H9 (cell line): ENCODE measurements around the gene YJU2. TPM values are rescaled to one million over a fixed set of nuclear protein-coding genes. Genes with fewer than 3 reads are reported as not detected.

ENCODE experiments used
- DNase-seq: peaks from one replicate; pipeline ENCODE4 v3.0.0-alpha.2; 2017
- H2AFZ ChIP-seq: one replicate; pipeline ENCODE4 v1.6.1; 2013; ENCODE audit warnings: mild to moderate bottlenecking, low read length, control low read depth, moderate library complexity
- H2AK5ac ChIP-seq: 2 replicates; pipeline ENCODE4 v1.6.1; 2013; ENCODE audit warnings: low read length, control low read depth, mixed read lengths; ENCODE audit not compliant: insufficient read length
- H2BK120ac ChIP-seq: one replicate; pipeline ENCODE4 v1.6.1; 2013; ENCODE audit warnings: low read depth, mild to moderate bottlenecking, low read length, control low read depth, inconsistent platforms; ENCODE audit not compliant: poor library complexity, severe bottlenecking
- H2BK12ac ChIP-seq: 2 replicates; pipeline ENCODE4 v1.6.1; 2013; ENCODE audit warnings: low read length, control low read depth, mixed read lengths, low read depth; ENCODE audit not compliant: insufficient read length
- H2BK15ac ChIP-seq: 2 replicates; pipeline ENCODE4 v1.6.1; 2013; ENCODE audit warnings: low read depth, low read length, control low read depth
- H2BK20ac ChIP-seq: one replicate; pipeline ENCODE4 v1.6.1; 2013; ENCODE audit warnings: low read depth, mild to moderate bottlenecking, low read length, control low read depth, inconsistent platforms; ENCODE audit not compliant: poor library complexity, severe bottlenecking
- H2BK5ac ChIP-seq: 2 replicates; pipeline ENCODE4 v1.6.1; 2013; ENCODE audit warnings: low read length, control low read depth, mixed read lengths; ENCODE audit not compliant: insufficient read length
- H3K14ac ChIP-seq: 2 replicates; pipeline ENCODE4 v1.6.1; 2013; ENCODE audit warnings: low read length, control low read depth; ENCODE audit not compliant: insufficient read depth
- H3K18ac ChIP-seq: 2 replicates; pipeline ENCODE4 v1.6.1; 2013; ENCODE audit warnings: low read depth, mild to moderate bottlenecking, mixed read lengths, low read length, control low read depth; ENCODE audit not compliant: insufficient read length
- H3K23ac ChIP-seq: 2 replicates; pipeline ENCODE4 v1.6.1; 2013; ENCODE audit warnings: low read length, control low read depth, mixed read lengths, low read depth; ENCODE audit not compliant: insufficient read length
- H3K23me2 ChIP-seq: 2 replicates; pipeline ENCODE4 v1.6.1; 2013; ENCODE audit warnings: low read depth, mild to moderate bottlenecking, mixed read lengths, low read length, control low read depth; ENCODE audit not compliant: insufficient read length, poor library complexity, severe bottlenecking
- H3K27ac ChIP-seq: 2 replicates; pipeline ENCODE4 v1.5.1; 2013; ENCODE audit warnings: low read length, control low read depth, mixed read lengths, low read depth; ENCODE audit not compliant: insufficient read length
- H3K27me3 ChIP-seq: 2 replicates; pipeline ENCODE4 v1.6.1; 2013; ENCODE audit warnings: low read length, control low read depth, inconsistent platforms; ENCODE audit not compliant: insufficient read depth
- H3K4ac ChIP-seq: 2 replicates; pipeline ENCODE4 v1.6.1; 2013; ENCODE audit warnings: low read depth, mild to moderate bottlenecking, control low read depth, inconsistent platforms, low read length, moderate library complexity
- H3K4me1 ChIP-seq: 2 replicates; pipeline ENCODE4 v1.6.1; 2013; ENCODE audit warnings: low read length, control low read depth, inconsistent platforms; ENCODE audit not compliant: insufficient read depth
- H3K4me2 ChIP-seq: 2 replicates; pipeline ENCODE4 v1.6.1; 2013; ENCODE audit warnings: low read length, control low read depth, mixed read lengths; ENCODE audit not compliant: insufficient read length, insufficient read depth
- H3K56ac ChIP-seq: 2 replicates; pipeline ENCODE4 v1.6.1; 2013; ENCODE audit warnings: low read depth, mild to moderate bottlenecking, mixed read lengths, low read length, control low read depth; ENCODE audit not compliant: insufficient read length
- H3K79me1 ChIP-seq: 2 replicates; pipeline ENCODE4 v1.6.1; 2013; ENCODE audit warnings: low read depth, mild to moderate bottlenecking, moderate library complexity, low read length, control low read depth, inconsistent platforms; ENCODE audit not compliant: insufficient read depth, poor library complexity, severe bottlenecking
- H3K79me2 ChIP-seq: 2 replicates; pipeline ENCODE4 v1.6.1; 2013; ENCODE audit warnings: low read length, control low read depth, inconsistent platforms; ENCODE audit not compliant: insufficient read depth
- H3K9ac ChIP-seq: 2 replicates; pipeline ENCODE4 v1.6.1; 2013; ENCODE audit warnings: low read length, control low read depth, mixed read lengths; ENCODE audit not compliant: insufficient read length; ENCODE audit errors: extremely low read depth
- H3K9me3 ChIP-seq: one replicate; pipeline ENCODE4 v1.6.1; 2013; ENCODE audit warnings: low read depth, low read length, inconsistent platforms; ENCODE audit not compliant: control insufficient read depth
- H3T11ph ChIP-seq: one replicate; pipeline ENCODE4 v1.6.1; 2013; ENCODE audit warnings: mild to moderate bottlenecking, low read length, control low read depth, inconsistent platforms
- H4K20me1 ChIP-seq: one replicate; pipeline ENCODE4 v1.6.1; 2013; ENCODE audit not compliant: control insufficient read depth, insufficient read length, insufficient read depth
- H4K5ac ChIP-seq: 2 replicates; pipeline ENCODE4 v1.6.1; 2013; ENCODE audit warnings: low read depth, mild to moderate bottlenecking, mixed read lengths, low read length, control low read depth; ENCODE audit not compliant: insufficient read length
- H4K8ac ChIP-seq: replicated peaks from 2 replicates; pipeline ENCODE4 v1.6.1; 2013; ENCODE audit warnings: low read length, control low read depth, mixed read lengths, low read depth; ENCODE audit not compliant: insufficient read length
- H4K91ac ChIP-seq: 2 replicates; pipeline ENCODE4 v1.6.1; 2013; ENCODE audit warnings: low read depth, mild to moderate bottlenecking, moderate library complexity, mixed read lengths, low read length, control low read depth; ENCODE audit not compliant: insufficient read length
- H3K27ac Mint-ChIP-seq, 3 experiments: 2 replicates in 2 of 3; 3 replicates in 1 of 3; pipeline ENCODE4 v1.8.0; 2020 to 2021; ENCODE audit warnings: mixed read lengths in 3 of 3, mild to moderate bottlenecking in 1 of 3, moderate library complexity in 1 of 3
- H3K27me3 Mint-ChIP-seq: 2 replicates; pipeline ENCODE4 v1.8.0; 2021; ENCODE audit warnings: low read depth, mild to moderate bottlenecking, moderate library complexity, mixed read lengths
- H3K36me3 Mint-ChIP-seq, 3 experiments: 2 replicates in 2 of 3; 3 replicates in 1 of 3; pipeline ENCODE4 v1.8.0; 2020 to 2021; ENCODE audit warnings: low read depth in 3 of 3, mixed read lengths in 3 of 3; ENCODE audit not compliant: insufficient read depth in 1 of 3
- H3K4me1 Mint-ChIP-seq, 2 experiments: 2 replicates each; pipeline ENCODE4 v1.8.0; 2020; ENCODE audit warnings: mixed read lengths in 2 of 2
- H3K4me3 Mint-ChIP-seq, 2 experiments: 2 replicates in 1 of 2; 3 replicates in 1 of 2; pipeline ENCODE4 v1.8.0; 2020 to 2021; ENCODE audit warnings: mild to moderate bottlenecking in 2 of 2, mixed read lengths in 2 of 2, moderate library complexity in 1 of 2
- H3K9me3 Mint-ChIP-seq, 2 experiments: 2 replicates in 1 of 2; 3 replicates in 1 of 2; pipeline ENCODE4 v1.8.0; 2020; ENCODE audit warnings: mild to moderate bottlenecking in 2 of 2, mixed read lengths in 2 of 2, moderate library complexity in 1 of 2
- WGBS: extraction: QIAGEN DNeasy Blood & Tissue Kit; methylation state at CpG from one replicate; pipeline ENCODE4 v1.1.7; 2013; ENCODE audit warnings: missing lambda C conversion rate, low lambda C conversion rate, mixed read lengths; ENCODE audit not compliant: insufficient read length; ENCODE audit errors: extremely low coverage; 5-methylcytosine and 5-hydroxymethylcytosine counted together
- total RNA-seq: library from RNA; stranded (reverse); gene quantifications from 2 replicates; pipeline ENCODE4 v1.2.1, GENCODE V29; 2021
- TF ChIP-seq, protein P1 (sequence below): fragments of 200-600 bp; sonication (generic); conservative IDR thresholded peaks from 3 replicates; pipeline ENCODE4 v1.8.0; 2021; ENCODE audit warnings: antibody characterized with exemption, mild to moderate bottlenecking

Gene YJU2
- total RNA-seq, 1 experiment from 2014 or later, result 31.0 TPM

DNA sequence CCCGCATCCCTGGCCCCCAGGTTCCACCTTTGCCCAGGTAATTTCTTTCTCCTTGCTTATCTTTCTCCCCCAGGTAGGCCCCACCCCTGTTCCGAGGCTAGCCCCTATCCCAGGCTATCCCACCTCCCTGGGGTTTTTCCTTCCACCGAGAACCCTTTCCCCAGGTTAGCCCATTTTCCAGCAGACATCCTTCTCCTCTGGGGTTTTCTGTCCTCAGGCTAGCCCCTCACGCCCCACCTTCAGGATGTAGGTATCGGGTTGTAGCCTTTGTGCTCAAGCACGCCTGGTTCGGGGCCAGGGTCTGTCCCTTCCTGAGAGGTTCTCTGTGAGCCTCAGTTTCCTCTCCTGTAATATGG is 58.4 kb downstream of the YJU2 start:
- Histone ChIP-seq H3K14ac (no peak overlapping the region), H4K91ac (no peak overlapping the region), H2BK120ac (no peak overlapping the region), H3T11ph (no peak overlapping the region), H3K27ac (no peak overlapping the region), H2BK15ac (no peak overlapping the region), H4K5ac (no peak overlapping the region), H3K4ac (no peak overlapping the region), H4K8ac (no peak overlapping the region), H3K18ac (no peak overlapping the region), H3K79me1 (no peaks in the 10 kb centered on the region), H3K9me3 (no peaks in the 10 kb centered on the region), H2BK5ac (no peak overlapping the region), H3K56ac (no peak overlapping the region), H3K4me1 (no peaks in the 10 kb centered on the region), H2BK12ac (no peak overlapping the region), H4K20me1 (no peaks in the 10 kb centered on the region), H3K9ac (no peak overlapping the region), H3K23me2 (no peaks in the 10 kb centered on the region), H2AK5ac (no peak overlapping the region), H3K79me2 (no peaks in the 10 kb centered on the region), H3K23ac (no peak overlapping the region), H2AFZ (no peak overlapping the region), H3K4me2 (peak overlapping the region; percentile 5), H2BK20ac (no peak overlapping the region), H3K27me3 (no peaks in the 10 kb centered on the region)
- Mint-ChIP-seq H3K4me3 (peak overlapping the region; percentile 64 to 76), H3K4me1 (peaks cover 10 to 20% of the 10 kb centered on the region in 2 experiments), H3K27me3 (peaks cover 10% of the 10 kb centered on the region), H3K27ac (no peak overlapping the region), H3K36me3 (peaks cover 16 to 43% (median 36%) of the 10 kb centered on the region in 3 experiments; a peak in 6 of 7 replicates), H3K9me3 (no peaks in the 10 kb centered on the region; a peak in 2 of 5 replicates)
- WGBS, result no CpG with 5 or more reads among the region's 7 CpGs
- DNase-seq, result no peak
- TF ChIP-seq, protein P1, sequence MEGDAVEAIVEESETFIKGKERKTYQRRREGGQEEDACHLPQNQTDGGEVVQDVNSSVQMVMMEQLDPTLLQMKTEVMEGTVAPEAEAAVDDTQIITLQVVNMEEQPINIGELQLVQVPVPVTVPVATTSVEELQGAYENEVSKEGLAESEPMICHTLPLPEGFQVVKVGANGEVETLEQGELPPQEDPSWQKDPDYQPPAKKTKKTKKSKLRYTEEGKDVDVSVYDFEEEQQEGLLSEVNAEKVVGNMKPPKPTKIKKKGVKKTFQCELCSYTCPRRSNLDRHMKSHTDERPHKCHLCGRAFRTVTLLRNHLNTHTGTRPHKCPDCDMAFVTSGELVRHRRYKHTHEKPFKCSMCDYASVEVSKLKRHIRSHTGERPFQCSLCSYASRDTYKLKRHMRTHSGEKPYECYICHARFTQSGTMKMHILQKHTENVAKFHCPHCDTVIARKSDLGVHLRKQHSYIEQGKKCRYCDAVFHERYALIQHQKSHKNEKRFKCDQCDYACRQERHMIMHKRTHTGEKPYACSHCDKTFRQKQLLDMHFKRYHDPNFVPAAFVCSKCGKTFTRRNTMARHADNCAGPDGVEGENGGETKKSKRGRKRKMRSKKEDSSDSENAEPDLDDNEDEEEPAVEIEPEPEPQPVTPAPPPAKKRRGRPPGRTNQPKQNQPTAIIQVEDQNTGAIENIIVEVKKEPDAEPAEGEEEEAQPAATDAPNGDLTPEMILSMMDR, result no peak
